NCI-H2196 treated with DMSO at 0.1 percent for 48 hours (cell line): ENCODE results near the gene SPATS2L.

Experiments
- DNase-seq: peaks from one replicate; lab custom pipeline; 2025; ENCODE audit not compliant: unreplicated experiment; lab: John Stamatoyannopoulos, UW

SPATS2L gene

GRCh38 chr2:200306196-200306930, at the start of gene SPATS2L:
Gene SPATS2L, plus strand, starts transcription at chr2:200306693. Its CDS starts 82,552 bp downstream, at chr2:200389245.
- no peak for DNase-seq

- DNase-seq = no peak
Observed at GRCh38 chr2:200257570-200257969, 48.9 kb upstream of the SPATS2L start.

- no peak for DNase-seq
Observed at GRCh38 chr2:200258081-200258480, 48.4 kb upstream of the SPATS2L start.

GRCh38 chr2:200258881-200259576, 47.5 kb upstream of the SPATS2L start:
- DNase-seq = no peak

DNA sequence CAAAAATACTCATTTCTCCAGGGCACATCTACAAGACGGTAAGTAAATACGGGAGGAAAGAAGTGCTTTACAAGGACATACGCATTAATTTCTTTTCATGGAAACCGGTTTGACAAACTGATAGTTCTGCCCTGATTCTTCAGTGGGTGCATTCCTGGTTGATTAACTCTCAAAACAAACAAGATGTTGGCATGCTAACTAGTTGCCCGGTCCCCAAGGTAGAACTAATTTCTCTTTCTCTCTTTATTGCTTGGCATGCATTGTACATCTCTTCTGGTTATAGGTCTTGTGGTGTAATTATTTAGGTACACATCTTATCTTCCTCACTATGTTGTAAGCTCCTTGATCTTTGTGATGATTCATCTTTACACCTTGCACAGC, 46.9 kb upstream of the SPATS2L start:
- no peak for DNase-seq

DNA sequence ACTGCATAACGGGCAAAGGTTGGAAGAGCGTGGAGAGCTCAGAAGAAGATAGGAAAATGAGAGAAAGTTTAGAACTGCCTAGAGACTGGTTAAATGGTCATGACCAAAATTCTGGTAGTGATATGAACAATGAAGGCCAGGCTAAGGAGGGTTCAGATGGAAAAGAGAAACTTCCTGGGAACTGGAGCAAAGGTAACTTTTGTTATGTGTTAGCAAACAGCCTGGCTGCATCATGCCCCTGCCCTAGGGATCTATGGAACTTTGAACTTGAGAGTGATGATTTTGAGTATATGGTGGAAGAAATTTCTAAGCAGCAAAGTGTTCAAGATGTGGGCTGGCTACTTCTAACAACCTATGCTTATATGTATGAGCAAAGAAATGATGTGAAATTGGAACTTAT, 44.4 kb upstream of the SPATS2L start:
- no peak for DNase-seq

DNA sequence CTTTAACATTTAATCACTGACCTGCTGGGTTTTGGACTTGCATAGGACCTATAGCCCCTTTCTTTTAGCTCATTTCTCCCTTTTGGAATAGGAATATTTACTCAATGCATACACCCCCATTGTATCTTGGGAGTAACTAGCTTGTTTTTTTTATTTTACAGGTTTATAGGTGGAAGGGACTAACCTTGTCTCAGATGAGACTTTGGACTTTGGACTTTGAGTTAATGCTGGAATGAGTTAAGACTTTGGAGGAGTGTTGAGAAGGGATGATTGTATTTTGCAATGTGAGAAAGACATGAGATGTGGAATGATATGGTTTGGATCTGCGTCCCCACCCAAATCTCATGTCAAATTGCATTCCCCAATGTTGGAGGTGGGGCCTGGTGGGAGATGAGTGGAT, 43.2 kb upstream of the SPATS2L start:
- no peak for DNase-seq

GRCh38 chr2:200264631-200265030, 41.9 kb upstream of the SPATS2L start:
- no peak for DNase-seq

DNA sequence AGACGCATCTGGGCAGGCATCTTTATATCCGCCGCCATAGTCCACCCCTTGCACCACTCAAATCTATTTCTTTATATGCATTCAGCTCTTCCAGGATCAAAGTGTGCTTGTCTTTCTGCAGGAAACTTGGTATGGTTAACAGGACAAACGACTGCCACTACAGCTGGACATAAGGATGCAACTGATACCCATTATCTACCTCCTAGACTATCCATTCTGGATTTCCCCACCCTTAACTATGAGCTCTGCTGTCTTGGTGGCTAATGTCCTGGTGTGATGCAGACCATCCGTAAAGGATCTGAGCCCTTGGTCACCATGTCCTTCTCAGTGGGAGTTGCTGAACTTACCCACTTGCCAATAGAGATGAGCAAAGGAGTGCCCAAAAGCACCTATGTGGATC, 40.1 kb upstream of the SPATS2L start:
- no peak for DNase-seq

DNA sequence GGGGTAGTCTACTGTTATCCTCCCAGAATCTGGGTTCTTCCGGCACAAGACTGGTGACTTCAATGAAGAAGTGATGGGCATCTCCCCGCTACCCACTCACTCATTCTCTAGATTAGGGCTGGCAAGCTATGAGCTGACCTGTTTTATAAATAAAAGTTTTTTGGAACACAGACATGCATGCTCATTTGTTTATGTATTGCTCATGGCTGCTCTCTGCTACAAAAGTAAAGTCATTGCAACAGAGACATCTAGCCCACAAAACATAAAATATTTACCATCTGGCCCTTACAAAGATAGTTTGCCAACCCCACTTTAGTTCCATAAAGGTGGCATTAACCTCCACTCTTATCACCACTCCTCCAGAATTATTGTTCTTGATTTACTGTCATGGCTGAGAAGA, 39.1 kb upstream of the SPATS2L start:
- no peak for DNase-seq

DNA sequence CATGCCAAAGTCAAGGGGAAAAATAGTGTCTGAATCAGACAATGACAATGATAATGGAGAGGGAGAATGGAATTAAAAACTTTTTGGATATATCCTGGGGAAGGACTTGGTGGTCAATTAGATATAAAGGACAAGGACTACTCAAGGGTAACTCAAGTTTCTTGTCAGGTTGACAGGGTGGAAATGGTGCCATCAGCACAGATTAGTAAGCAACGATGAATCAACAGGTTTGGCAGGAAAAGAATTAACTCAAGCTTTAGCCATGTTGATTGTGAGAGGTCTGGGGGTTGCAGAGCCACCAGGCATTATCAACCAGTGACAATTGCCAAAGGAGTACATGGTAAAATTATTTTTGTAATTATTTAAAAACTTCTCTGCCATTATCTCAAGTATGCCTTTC, 35.8 kb upstream of the SPATS2L start:
- DNase-seq = no peak

DNA sequence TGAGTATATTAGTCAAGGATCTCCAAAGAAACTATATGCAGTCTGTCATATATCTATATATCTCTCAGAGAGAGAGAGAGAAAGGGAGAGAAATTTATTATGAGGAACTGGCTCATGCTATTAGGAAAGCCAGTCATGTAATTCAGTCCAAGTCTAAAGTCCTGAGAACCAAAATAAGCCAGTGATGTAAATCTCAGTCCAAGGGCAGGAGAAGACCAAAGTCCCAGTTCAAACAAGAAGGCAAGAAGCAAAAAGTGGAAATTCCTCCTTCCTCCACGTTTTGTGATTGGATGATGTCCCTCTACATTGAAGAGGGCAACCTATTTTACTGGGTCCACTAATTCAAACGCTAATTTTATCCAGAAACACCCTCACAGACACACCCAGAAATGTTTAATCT, 34.2 kb upstream of the SPATS2L start:
- DNase-seq = no peak

DNA sequence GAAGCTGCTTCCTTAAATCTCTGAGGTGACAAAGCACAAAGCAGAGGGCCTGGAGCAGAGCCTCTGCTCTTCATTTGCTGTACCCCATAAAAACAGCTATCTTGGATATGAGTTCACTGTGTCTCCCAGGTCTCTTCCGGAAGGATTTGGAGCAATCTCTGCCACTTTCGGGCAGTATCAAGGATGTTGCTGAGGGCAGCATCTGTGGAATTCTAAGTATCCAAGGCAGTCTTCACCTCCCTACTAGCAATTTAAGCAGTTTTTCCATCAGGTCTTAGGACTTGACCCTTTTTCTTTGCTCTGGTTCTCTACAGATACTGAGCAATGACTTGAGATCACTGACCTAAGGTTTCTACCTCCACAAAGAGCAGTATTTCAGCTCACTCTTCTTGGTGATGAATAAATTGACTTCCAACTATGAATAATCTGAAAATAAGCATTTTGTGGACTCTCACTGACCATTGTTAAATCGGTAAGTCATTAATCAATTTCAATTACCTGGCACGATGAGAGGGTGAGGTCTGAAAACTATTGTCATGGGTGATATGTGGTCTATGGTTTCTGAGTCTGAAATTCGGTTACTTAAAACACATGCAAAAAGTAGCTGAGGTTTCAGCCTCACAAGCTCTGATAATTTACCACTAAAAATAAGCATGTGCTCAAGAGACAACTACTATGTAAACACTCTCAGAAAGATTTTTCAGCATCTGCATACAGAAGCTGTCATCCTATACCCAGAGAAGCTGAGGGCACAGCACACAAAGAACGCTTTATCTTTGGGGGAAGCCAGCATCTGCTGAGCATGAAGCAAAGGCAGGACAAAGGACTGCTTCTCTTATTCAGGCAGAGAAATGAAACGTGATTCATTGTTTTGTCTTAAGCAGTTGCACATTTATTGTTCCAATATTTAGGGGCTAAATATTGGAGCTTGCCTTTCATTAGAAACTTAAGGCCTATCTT, 32.1 kb upstream of the SPATS2L start:
- DNase-seq = no peak

- DNase-seq = no peak
Observed at GRCh38 chr2:200275295-200276013, 31.0 kb upstream of the SPATS2L start.

DNA sequence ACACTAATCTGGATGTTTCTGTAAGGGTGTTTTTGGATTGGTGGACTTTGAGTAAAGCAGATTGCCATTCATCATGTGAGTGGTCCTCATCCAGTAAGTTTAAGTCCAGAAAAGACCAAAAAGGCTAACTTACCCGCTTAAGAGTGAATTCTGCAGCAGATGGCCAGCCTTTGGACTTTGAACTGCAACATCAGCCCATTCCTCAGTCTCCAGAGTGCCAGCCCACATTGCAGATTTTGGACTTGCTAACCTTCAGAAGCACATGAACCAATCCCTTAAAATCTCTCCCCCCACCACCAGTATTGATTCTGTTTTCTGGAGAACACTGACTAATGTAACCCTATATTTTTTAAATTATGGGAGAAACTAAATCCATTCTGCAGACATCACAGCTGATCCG, 30.0 kb upstream of the SPATS2L start:
- no peak for DNase-seq

GRCh38 chr2:200278694-200279316, 27.7 kb upstream of the SPATS2L start:
- no peak for DNase-seq

- no peak for DNase-seq
Observed at GRCh38 chr2:200279857-200280256, 26.6 kb upstream of the SPATS2L start.

DNA sequence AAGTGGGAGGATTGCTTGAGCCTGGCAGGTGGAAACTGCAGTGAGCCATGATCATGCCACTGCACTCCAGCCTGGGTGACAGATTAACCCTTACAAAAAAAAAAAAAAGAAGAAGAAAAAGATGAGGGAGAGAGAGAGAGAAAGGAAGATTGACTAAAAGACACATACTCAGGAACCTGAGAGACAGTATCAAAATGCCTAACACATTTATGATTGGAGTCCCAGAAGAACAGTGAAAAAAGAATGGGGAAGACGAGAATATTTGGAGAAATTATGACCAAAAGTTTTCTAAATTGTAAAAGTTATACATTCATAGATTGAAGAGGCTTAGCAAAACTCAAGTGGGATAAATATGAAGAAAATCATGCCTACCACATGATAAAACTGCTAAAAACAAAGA, 19.9 kb upstream of the SPATS2L start:
- DNase-seq = no peak

- DNase-seq = no peak
Observed at GRCh38 chr2:200288670-200289429, 17.6 kb upstream of the SPATS2L start.

GRCh38 chr2:200296118-200296517, 10.4 kb upstream of the SPATS2L start:
- no peak for DNase-seq
